Measurements from ENCODE around the gene COL15A1. TPM values are rescaled to one million over a fixed set of nuclear protein-coding genes. Genes with fewer than 3 reads are reported as not detected.

Gene COL15A1
- 74.5 and 112 TPM in 2 replicates for polyA plus RNA-seq (2011; rRNA removed)
- 40.8 and 46.0 TPM in 2 replicates for polyA minus RNA-seq (2011; rRNA and poly(A)+ RNA removed)

DNA sequence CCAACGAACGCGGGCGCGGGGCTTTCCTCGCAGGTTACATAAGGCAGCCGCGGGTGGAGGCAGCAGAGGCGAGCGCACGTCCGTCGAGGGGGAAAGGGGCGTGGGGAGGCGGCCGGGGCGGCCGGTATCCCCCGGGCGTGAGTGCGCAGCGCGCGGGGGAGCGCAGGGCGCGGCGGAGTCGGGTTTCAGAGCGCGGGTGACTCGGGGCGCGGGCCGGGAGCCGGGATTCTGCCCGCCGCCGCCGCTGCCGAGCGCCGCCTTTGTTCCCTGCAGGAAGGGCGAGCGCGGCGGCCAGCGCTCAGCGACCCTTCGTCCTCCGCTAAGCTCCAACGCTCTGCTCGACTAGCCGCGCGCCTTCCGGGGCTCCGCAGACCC, at the start of gene COL15A1:
Gene COL15A1, plus strand, starts transcription at position 226 of the 375 bp plus-strand sequence. CDS start 155 bp downstream, outside the sequence.
- ChIA-PET CTCF (interaction anchor here (1.0 to 1.4 kb wide), 7 partner anchors 13 to 95 kb away, joined by 3 to 6 read pairs (median 3); no protein-coding TSS in a partner anchor), POLR2A (no interaction called here)
- peaks cover 32% of the 10 kb centered on the region for H3K27me3 ChIP-seq (ENCODE audit: control insufficient read depth, insufficient read depth, low read length)
- TF ChIP-seq, protein P1, sequence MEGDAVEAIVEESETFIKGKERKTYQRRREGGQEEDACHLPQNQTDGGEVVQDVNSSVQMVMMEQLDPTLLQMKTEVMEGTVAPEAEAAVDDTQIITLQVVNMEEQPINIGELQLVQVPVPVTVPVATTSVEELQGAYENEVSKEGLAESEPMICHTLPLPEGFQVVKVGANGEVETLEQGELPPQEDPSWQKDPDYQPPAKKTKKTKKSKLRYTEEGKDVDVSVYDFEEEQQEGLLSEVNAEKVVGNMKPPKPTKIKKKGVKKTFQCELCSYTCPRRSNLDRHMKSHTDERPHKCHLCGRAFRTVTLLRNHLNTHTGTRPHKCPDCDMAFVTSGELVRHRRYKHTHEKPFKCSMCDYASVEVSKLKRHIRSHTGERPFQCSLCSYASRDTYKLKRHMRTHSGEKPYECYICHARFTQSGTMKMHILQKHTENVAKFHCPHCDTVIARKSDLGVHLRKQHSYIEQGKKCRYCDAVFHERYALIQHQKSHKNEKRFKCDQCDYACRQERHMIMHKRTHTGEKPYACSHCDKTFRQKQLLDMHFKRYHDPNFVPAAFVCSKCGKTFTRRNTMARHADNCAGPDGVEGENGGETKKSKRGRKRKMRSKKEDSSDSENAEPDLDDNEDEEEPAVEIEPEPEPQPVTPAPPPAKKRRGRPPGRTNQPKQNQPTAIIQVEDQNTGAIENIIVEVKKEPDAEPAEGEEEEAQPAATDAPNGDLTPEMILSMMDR (IDR thresholded peaks at IDR 0.05; ENCODE audit: insufficient read depth, low read depth, low read length), result 0 out of 2 replicates have a peak, but pooled peaks have one; percentile 2
- no peaks in the 10 kb centered on the region for H3K36me3 ChIP-seq (ENCODE audit: control insufficient read depth, insufficient read depth, low read length)
- no peak for DNase-seq (ENCODE audit: low read depth)
- H3K4me3 ChIP-seq (ENCODE audit: low read depth, low read length), result peak within 1 kb of the TSS; percentile 83

DNA sequence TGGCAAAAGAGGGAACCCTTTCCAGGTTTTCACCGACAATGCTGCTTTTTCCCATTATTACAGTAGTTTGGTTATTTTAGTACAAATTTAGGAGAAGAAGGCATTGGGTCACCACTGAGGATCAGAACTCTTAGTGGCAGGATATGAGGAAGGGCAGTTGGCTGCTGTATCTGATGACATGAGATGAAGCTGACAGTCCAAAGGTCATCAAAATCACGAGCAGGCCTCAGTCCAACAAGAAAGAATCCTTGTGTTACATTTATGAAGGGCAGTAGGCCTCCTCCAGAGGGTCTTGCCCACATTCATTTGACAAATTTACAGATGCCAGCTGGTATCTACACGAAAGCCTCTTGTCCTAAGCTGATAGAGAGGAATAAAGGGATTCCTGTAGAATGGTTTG, 49.5 kb upstream of the COL15A1 start:
- no peak for DNase-seq (ENCODE audit: low read depth)
- H3K27me3 ChIP-seq (ENCODE audit: control insufficient read depth, insufficient read depth, low read length), result no peaks in the 10 kb centered on the region
- H3K4me3 ChIP-seq (ENCODE audit: low read depth, low read length), result no peak overlapping the region
- TF ChIP-seq, protein P1 (IDR thresholded peaks at IDR 0.05; ENCODE audit: insufficient read depth, low read depth, low read length), result no peak
- no peaks in the 10 kb centered on the region for H3K36me3 ChIP-seq (ENCODE audit: control insufficient read depth, insufficient read depth, low read length)
- POLR2A ChIA-PET, result no interaction called here
- CTCF ChIA-PET, result interaction anchor here (0.6 to 0.9 kb wide), 2 partner anchors 21 to 129 kb away, joined by 3 to 4 read pairs; no protein-coding TSS in a partner anchor

DNA sequence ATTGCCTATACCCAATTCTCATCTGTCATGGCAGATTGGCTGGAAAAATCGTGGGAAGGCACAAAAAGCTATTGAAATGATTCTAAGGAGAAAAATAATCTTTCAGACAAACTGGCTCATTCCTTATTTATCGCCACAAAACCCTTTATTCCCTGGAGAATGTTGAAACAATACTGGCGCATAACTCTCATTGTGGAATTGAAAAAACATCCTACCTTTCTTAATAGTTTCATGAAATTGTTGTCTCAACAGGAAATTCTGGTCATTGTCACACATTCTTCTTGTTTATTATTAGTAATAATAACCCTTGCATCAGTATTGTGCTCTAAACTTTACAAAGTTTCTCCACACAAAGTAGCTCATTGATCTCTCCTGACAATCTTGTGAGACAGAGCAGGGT, 48.9 kb upstream of the COL15A1 start:
- no peak for DNase-seq (ENCODE audit: low read depth)
- TF ChIP-seq, protein P1 (IDR thresholded peaks at IDR 0.05; ENCODE audit: insufficient read depth, low read depth, low read length), result no peak

DNA sequence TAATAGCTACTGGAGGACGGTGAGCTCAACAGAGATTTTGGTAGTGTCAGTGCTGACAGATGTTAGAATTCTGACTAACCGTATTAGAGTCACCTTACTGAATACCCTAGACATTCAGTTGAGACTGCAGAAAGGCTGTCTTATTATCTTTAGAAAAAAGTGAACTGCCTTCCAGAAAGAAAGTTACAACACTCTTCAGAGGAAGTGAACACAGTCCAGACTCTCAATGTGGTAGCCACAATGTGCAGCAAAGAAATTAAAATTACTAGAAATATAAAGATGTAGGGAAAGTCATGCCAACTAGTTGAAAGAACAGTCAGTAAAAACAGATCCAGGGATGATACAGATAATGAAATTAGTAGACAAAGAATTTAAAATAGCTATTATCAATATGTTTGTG, 47.1 kb upstream of the COL15A1 start:
- no peak for DNase-seq (ENCODE audit: low read depth)
- H3K36me3 ChIP-seq (ENCODE audit: control insufficient read depth, insufficient read depth, low read length), result no peaks in the 10 kb centered on the region
- no peaks in the 10 kb centered on the region for H3K27me3 ChIP-seq (ENCODE audit: control insufficient read depth, insufficient read depth, low read length)
- POLR2A ChIA-PET, result no interaction called here
- TF ChIP-seq, protein P1 (IDR thresholded peaks at IDR 0.05; ENCODE audit: insufficient read depth, low read depth, low read length), result no peak
- CTCF ChIA-PET, result interaction anchor here (0.6 kb wide), 1 partner anchor 13 kb away, joined by 3 read pairs; no protein-coding TSS in a partner anchor
- no peak overlapping the region for H3K4me3 ChIP-seq (ENCODE audit: low read depth, low read length)

More for the DNA sequence above, 48.9 kb upstream of the COL15A1 start:
- CTCF ChIA-PET, result interaction anchor here (0.6 to 1.4 kb wide), 3 partner anchors 15 to 129 kb away, joined by 3 to 4 read pairs (median 3); no protein-coding TSS in a partner anchor
- Histone ChIP-seq H3K36me3 (ENCODE audit: control insufficient read depth, insufficient read depth, low read length) (no peaks in the 10 kb centered on the region), H3K27me3 (ENCODE audit: control insufficient read depth, insufficient read depth, low read length) (no peaks in the 10 kb centered on the region), H3K4me3 (ENCODE audit: low read depth, low read length) (no peak overlapping the region)
- POLR2A ChIA-PET, result no interaction called here

- no peak for DNase-seq (ENCODE audit: low read depth)
- TF ChIP-seq, protein P1 (IDR thresholded peaks at IDR 0.05; ENCODE audit: insufficient read depth, low read depth, low read length), result no peak
- ChIA-PET CTCF (no interaction called here), POLR2A (no interaction called here)
- Histone ChIP-seq H3K36me3 (ENCODE audit: control insufficient read depth, insufficient read depth, low read length) (no peaks in the 10 kb centered on the region), H3K4me3 (ENCODE audit: low read depth, low read length) (no peak overlapping the region), H3K27me3 (ENCODE audit: control insufficient read depth, insufficient read depth, low read length) (no peaks in the 10 kb centered on the region)
Measured at GRCh38 chr9:98897745-98898144, 46.0 kb upstream of the COL15A1 start.
